Hepatocyte (in vitro differentiated cells): ENCODE measurements around the gene CCDC201. TPM values are rescaled to one million over a fixed set of nuclear protein-coding genes. Genes with fewer than 3 reads are reported as not detected.

Experiments used
- DNase-seq: peaks from one replicate; pipeline ENCODE4 v3.0.0-alpha.2; 2016; ENCODE audit warnings: low spot score
- H2AFZ ChIP-seq: fragments of 200-600 bp; sonication (generic); 2 replicates; pipeline ENCODE4 v1.6.0; 2016; ENCODE audit warnings: antibody characterized with exemption, mild to moderate bottlenecking
- H3K27ac ChIP-seq: fragments of 200-600 bp; sonication (generic); 2 replicates; pipeline ENCODE4 v1.5.1; 2016; ENCODE audit warnings: mild to moderate bottlenecking
- H3K27me3 ChIP-seq: fragments of 200-600 bp; sonication (generic); 2 replicates; pipeline ENCODE4 v1.6.1; 2016
- H3K36me3 ChIP-seq: fragments of 200-600 bp; sonication (generic); replicated peaks from 2 replicates; pipeline ENCODE4 v1.5.1; 2016; ENCODE audit warnings: low read depth; ENCODE audit not compliant: insufficient read depth
- H3K4me1 ChIP-seq: fragments of 200-600 bp; sonication (generic); 2 replicates; pipeline ENCODE4 v1.5.1; 2016; ENCODE audit warnings: mild to moderate bottlenecking, moderate library complexity; ENCODE audit not compliant: insufficient read depth
- H3K4me2 ChIP-seq: fragments of 200-600 bp; sonication (generic); 2 replicates; pipeline ENCODE4 v1.6.0; 2016
- H3K4me3 ChIP-seq: fragments of 200-600 bp; sonication (generic); 2 replicates; pipeline ENCODE4 v1.5.1; 2016; ENCODE audit warnings: mild to moderate bottlenecking
- H3K79me2 ChIP-seq: fragments of 200-600 bp; sonication (generic); 2 replicates; pipeline ENCODE4 v1.6.0; 2017; ENCODE audit warnings: mild to moderate bottlenecking
- H3K9me2 ChIP-seq: fragments of 200-600 bp; sonication (generic); replicated peaks from 2 replicates; pipeline ENCODE4 v1.6.0; 2017; ENCODE audit warnings: mild to moderate bottlenecking; ENCODE audit not compliant: insufficient read depth
- H3K9me3 ChIP-seq: fragments of 200-600 bp; sonication (generic); 2 replicates; pipeline ENCODE4 v1.5.1; 2016; ENCODE audit warnings: low read depth, mild to moderate bottlenecking
- H4K20me1 ChIP-seq: fragments of 200-600 bp; sonication (generic); 2 replicates; pipeline ENCODE4 v1.6.0; 2016; ENCODE audit warnings: mild to moderate bottlenecking; ENCODE audit not compliant: insufficient read depth, poor library complexity, severe bottlenecking
- EZH2 ChIP-seq: fragments of 200-600 bp; sonication (generic); IDR thresholded peaks from 2 replicates; pipeline ENCODE4 v1.6.1; 2016; ENCODE audit warnings: antibody characterized with exemption, mild to moderate bottlenecking, borderline replicate concordance
- EZH2phosphoT487 ChIP-seq: fragments of 200-600 bp; sonication (generic); IDR thresholded peaks from one replicate; pipeline ENCODE4 v1.6.1; 2018; ENCODE audit warnings: antibody characterized with exemption, mild to moderate bottlenecking, low read depth, moderate library complexity; ENCODE audit not compliant: unreplicated experiment, severe bottlenecking
- WGBS: methylation state at CpG from one replicate; pipeline ENCODE4 v1.1.6; 2016; ENCODE audit warnings: low lambda C conversion rate; ENCODE audit errors: missing lambda C conversion rate; 5-methylcytosine and 5-hydroxymethylcytosine counted together
- polyA plus RNA-seq: library from polyadenylated mRNA; unstranded; fragments of >200 nt; fragmentation: Nextera tagmentation; extraction: Ambion mirVana; gene quantifications from 2 replicates; pipeline ENCODE4 v1.2.1, GENCODE V29; 2016
- total RNA-seq: library from RNA; depleted of rRNA; stranded (reverse); fragments of >200 nt; gene quantifications from 2 replicates; pipeline ENCODE4 v1.2.3, GENCODE V29; 2014
- TF ChIP-seq, protein P1 (sequence below): fragments of 200-600 bp; sonication (generic); IDR thresholded peaks from 2 replicates; pipeline ENCODE4 v1.5.1; 2016; ENCODE audit warnings: antibody characterized with exemption, mild to moderate bottlenecking; ENCODE audit not compliant: poor library complexity

CCDC201 gene
- total and polyA plus RNA-seq, 2 experiments from 2014 or later, result not detected

DNA sequence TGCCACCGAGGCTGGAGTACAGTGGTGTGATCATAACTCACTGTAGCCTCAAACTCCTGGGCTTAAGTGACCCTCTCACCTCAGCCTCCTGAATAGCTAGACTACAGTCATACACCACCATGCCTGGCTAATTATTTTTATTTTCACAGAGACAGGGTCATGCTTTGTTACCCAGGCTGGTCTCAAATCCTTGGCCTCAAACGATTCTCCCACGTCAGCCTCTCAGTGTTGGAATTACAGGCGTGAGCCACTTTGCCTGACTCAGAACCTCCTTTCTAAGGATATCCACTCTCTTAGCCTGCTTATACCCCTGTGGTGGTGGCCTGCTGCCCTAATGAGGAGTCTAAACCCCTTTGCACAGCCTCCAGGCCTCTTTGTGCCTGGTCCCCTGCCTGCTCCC, 11.3 kb upstream of the CCDC201 start:
- DNase-seq, result no peak
- Histone ChIP-seq H4K20me1 (no peaks in the 10 kb centered on the region), H2AFZ (no peak overlapping the region), H3K36me3 (no peaks in the 10 kb centered on the region), H3K9me3 (no peaks in the 10 kb centered on the region), H3K4me3 (no peak overlapping the region), H3K27ac (no peak overlapping the region), H3K27me3 (peaks cover 26% of the 10 kb centered on the region), H3K4me2 (no peak overlapping the region), H3K79me2 (no peaks in the 10 kb centered on the region), H3K4me1 (peaks cover 14% of the 10 kb centered on the region), H3K9me2 (no peaks in the 10 kb centered on the region)
- TF ChIP-seq, protein P1, sequence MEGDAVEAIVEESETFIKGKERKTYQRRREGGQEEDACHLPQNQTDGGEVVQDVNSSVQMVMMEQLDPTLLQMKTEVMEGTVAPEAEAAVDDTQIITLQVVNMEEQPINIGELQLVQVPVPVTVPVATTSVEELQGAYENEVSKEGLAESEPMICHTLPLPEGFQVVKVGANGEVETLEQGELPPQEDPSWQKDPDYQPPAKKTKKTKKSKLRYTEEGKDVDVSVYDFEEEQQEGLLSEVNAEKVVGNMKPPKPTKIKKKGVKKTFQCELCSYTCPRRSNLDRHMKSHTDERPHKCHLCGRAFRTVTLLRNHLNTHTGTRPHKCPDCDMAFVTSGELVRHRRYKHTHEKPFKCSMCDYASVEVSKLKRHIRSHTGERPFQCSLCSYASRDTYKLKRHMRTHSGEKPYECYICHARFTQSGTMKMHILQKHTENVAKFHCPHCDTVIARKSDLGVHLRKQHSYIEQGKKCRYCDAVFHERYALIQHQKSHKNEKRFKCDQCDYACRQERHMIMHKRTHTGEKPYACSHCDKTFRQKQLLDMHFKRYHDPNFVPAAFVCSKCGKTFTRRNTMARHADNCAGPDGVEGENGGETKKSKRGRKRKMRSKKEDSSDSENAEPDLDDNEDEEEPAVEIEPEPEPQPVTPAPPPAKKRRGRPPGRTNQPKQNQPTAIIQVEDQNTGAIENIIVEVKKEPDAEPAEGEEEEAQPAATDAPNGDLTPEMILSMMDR, result no peak
- TF ChIP-seq EZH2, result no peak
- TF ChIP-seq EZH2phosphoT487, result no peak
- WGBS, result 95% methylated on average over 4 of the region's 4 CpGs

DNA sequence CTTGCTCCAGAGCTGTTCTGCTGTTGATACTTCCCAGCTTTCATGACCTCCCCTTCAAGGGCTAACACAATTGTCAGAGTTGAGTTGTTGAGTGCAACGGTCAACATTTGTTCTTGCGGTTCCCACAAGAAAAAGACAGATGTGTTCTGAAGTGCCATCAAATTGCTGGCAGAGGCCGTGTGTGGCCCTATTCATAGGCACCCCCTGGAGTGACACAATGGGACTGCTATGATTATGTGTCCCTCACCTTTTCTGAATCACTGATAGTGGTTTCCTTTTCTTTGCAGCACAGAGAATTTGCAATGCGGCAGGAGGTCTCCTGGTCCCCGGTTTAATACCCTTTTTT, 9.6 kb upstream of the CCDC201 start:
- H3K9me3 ChIP-seq, result no peaks in the 10 kb centered on the region
- no peak for DNase-seq
- H3K4me3 ChIP-seq, result no peak overlapping the region
- no peaks in the 10 kb centered on the region for H3K4me1 ChIP-seq
- H3K27me3 ChIP-seq, result peaks cover 14% of the 10 kb centered on the region
- 64% methylated on average over 5 of the region's 5 CpGs for WGBS
- H3K36me3 ChIP-seq, result no peaks in the 10 kb centered on the region
- no peak overlapping the region for H3K4me2 ChIP-seq
- H3K79me2 ChIP-seq, result no peaks in the 10 kb centered on the region
- peak overlapping the region; percentile 51 for H3K27ac ChIP-seq
- no peaks in the 10 kb centered on the region for H3K9me2 ChIP-seq
- TF ChIP-seq EZH2phosphoT487, result no peak
- H4K20me1 ChIP-seq, result no peaks in the 10 kb centered on the region
- no peak overlapping the region for H2AFZ ChIP-seq

DNA sequence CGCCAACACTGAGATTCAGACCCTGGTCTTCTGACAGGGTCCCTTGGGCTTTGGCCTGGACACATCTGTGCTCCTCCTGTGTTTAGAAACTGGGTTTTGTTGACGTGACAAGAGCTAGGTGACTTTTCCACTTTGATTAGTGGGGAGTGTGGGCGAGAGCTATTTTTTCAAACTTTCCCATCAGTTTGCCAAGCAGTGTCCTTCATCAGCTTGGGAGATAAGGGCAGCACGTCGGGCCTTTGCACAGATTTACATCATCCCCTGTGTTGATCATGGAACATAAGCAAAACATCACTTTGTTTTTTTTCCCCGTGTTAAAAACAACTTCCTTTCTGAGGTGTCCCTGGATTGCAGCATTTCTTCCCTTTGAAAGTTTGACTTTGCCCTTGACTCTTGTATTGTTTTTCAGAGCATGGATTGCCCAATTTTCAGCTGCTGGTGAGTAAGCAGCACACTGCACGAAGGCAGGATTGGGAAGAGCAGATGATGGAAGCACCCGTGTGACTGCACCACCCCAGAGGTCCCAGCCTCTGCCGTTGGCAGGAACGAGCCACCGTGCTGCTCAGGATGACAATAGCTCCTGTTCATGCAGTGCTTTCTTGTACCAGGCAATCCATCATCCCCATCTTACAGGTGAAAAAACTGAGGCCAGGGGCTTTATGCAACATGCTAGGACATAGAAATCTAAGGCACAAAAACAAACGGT, 9.0 kb upstream of the CCDC201 start:
- Histone ChIP-seq H3K4me1 (no peaks in the 10 kb centered on the region), H3K9me3 (no peaks in the 10 kb centered on the region), H2AFZ (no peak overlapping the region), H4K20me1 (no peaks in the 10 kb centered on the region), H3K79me2 (no peaks in the 10 kb centered on the region), H3K27me3 (peaks cover 9% of the 10 kb centered on the region), H3K27ac (peak overlapping the region; percentile 51), H3K4me2 (no peak overlapping the region), H3K4me3 (no peak overlapping the region), H3K9me2 (no peaks in the 10 kb centered on the region), H3K36me3 (no peaks in the 10 kb centered on the region)
- TF ChIP-seq EZH2phosphoT487, result no peak
- TF ChIP-seq EZH2, result no peak
- TF ChIP-seq, protein P1, result no peak
- DNase-seq, result peak; percentile 56
- WGBS, result 74% methylated on average over 12 of the region's 12 CpGs

DNA sequence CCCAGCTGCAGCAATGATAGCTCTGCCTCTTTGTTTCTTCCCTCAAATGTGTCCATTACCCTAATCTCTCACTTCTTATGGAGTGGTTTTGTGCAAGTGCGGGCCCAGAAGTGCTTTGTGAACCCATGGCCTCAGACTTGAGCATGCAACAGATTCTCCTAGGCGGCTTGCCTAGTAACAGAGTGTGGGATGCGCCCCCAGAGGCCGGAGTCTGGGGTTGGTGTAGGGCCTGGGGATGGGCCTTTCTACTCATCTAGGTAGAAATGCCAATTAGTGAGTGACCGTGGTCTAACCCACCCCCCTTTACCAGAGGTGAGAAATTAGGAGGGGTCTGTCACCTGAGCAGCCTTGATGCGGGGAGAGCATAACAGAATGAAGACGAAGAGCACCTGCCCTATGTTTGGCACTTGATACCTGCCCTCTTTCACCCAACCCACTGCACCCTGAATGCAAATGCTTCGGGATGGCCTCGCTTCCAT, 8.4 kb upstream of the CCDC201 start:
- Histone ChIP-seq H2AFZ (no peak overlapping the region), H3K4me3 (no peak overlapping the region), H3K9me3 (no peaks in the 10 kb centered on the region), H3K36me3 (no peaks in the 10 kb centered on the region), H3K4me1 (no peaks in the 10 kb centered on the region), H3K27me3 (peaks cover 4% of the 10 kb centered on the region), H3K27ac (peak overlapping the region; percentile 30), H4K20me1 (no peaks in the 10 kb centered on the region), H3K79me2 (no peaks in the 10 kb centered on the region), H3K4me2 (no peak overlapping the region), H3K9me2 (no peaks in the 10 kb centered on the region)
- no peak for TF ChIP-seq EZH2phosphoT487
- TF ChIP-seq EZH2, result no peak
- TF ChIP-seq, protein P1, result no peak
- no peak for DNase-seq
- 91% methylated on average over 9 of the region's 9 CpGs for WGBS
